ENCODE data around the gene COL5A3. TPM values are rescaled to one million over a fixed set of nuclear protein-coding genes. Genes with fewer than 3 reads are reported as not detected.
A peak's percentile ranks its signal among the peaks of the same experiment; 100 is the strongest.

COL5A3 gene
- total and polyA plus RNA-seq, 2 of the 13 experiments (the other 11 are each of a cell fraction or from before 2014, with no cell fraction given) = 0.02 TPM; not detected in 1

GRCh38 chr19:10027158-10027997 lies 17.1 kb upstream of the COL5A3 start (continued):
- TF ChIP-seq ZHX2 (IDR thresholded peaks at IDR 0.05; ENCODE audit: low read depth) (0 out of 2 replicates have a peak, but pooled peaks have one; percentile 41), ZHX2 (CRISPR knock-in tag; IDR thresholded peaks at IDR 0.05; ENCODE audit: borderline replicate concordance) (no peak), REXO4 (CRISPR knock-in tag; IDR thresholded peaks at IDR 0.05; ENCODE audit: borderline replicate concordance) (no peak), ARID4A (CRISPR knock-in tag; IDR thresholded peaks at IDR 0.05; ENCODE audit: borderline replicate concordance) (peak; percentile 77; the same call in 1 of the 2 replicates), ZNF784 (CRISPR knock-in tag; IDR thresholded peaks at IDR 0.05; ENCODE audit: borderline replicate concordance) (0 out of 2 replicates have a peak, but pooled peaks have one; percentile 78), ZNF572 (CRISPR knock-in tag; IDR thresholded peaks at IDR 0.05) (peak; percentile 65; the same call in 1 of the 2 replicates), ZKSCAN8 (CRISPR knock-in tag; IDR thresholded peaks at IDR 0.05; ENCODE audit: borderline replicate concordance) (peak; percentile 79; the same call in 1 of the 2 replicates), TFE3 (CRISPR knock-in tag; IDR thresholded peaks at IDR 0.05) (peak; percentile 86), RXRB (CRISPR knock-in tag; IDR thresholded peaks at IDR 0.05; ENCODE audit: borderline replicate concordance) (peak; percentile 84), POGK (CRISPR knock-in tag; conservative IDR thresholded peaks at IDR 0.05) (peak; percentile 68), ZNF580 (CRISPR knock-in tag; IDR thresholded peaks at IDR 0.05; ENCODE audit: borderline replicate concordance, low read depth) (peak; percentile 80; the same call in 1 of the 2 replicates), ZBTB7B (CRISPR knock-in tag; IDR thresholded peaks at IDR 0.05) (peak; percentile 77; the same call in 1 of the 2 replicates)
